HepG2 (cell line): ENCODE data around the gene PGM2. TPM values are rescaled to one million over a fixed set of nuclear protein-coding genes. Genes with fewer than 3 reads are reported as not detected.

ENCODE experiments used
- ATF7 ChIP-seq, 2 experiments: fragments of 450-650 bp in 1 of 2; sonication (generic) in 1 of 2; formaldehyde crosslinking in 1 of 2; IDR thresholded peaks; 2 replicates each; pipeline versions ENCODE4 v1.4.0 to v1.6.1; 2016 to 2020; ENCODE audit warnings: antibody characterized with exemption in 1 of 2, mild to moderate bottlenecking in 1 of 2, missing genetic modification reagents in 1 of 2
- BHLHE40 ChIP-seq: IDR thresholded peaks from 2 replicates; pipeline ENCODE4 v1.6.1; 2011; ENCODE audit warnings: low read length, improper control_type of control experiment
- BORCS8-MEF2B ChIP-seq: sonication (generic); formaldehyde crosslinking; IDR thresholded peaks from 2 replicates; pipeline ENCODE4 v1.8.0; 2022; ENCODE audit warnings: mild to moderate bottlenecking, missing genetic modification reagents
- CBX1 ChIP-seq: IDR thresholded peaks from one replicate; pipeline ENCODE4 v1.6.1; 2016; ENCODE audit warnings: antibody characterized with exemption, low read depth
- EED ChIP-seq: sonication (generic); formaldehyde crosslinking; IDR thresholded peaks from 2 replicates; pipeline ENCODE4 v1.5.0; 2020; ENCODE audit warnings: mild to moderate bottlenecking, missing genetic modification reagents
- GZF1 ChIP-seq: sonication (generic); formaldehyde crosslinking; IDR thresholded peaks from 2 replicates; pipeline ENCODE4 v1.5.1; 2020; ENCODE audit warnings: mild to moderate bottlenecking, missing genetic modification reagents
- KDM5B ChIP-seq: sonication (generic); formaldehyde crosslinking; IDR thresholded peaks from 2 replicates; pipeline ENCODE4 v1.4.0; 2020; ENCODE audit warnings: missing genetic modification reagents, mild to moderate bottlenecking, borderline replicate concordance
- NFRKB ChIP-seq: fragments of 450-650 bp; IDR thresholded peaks from 2 replicates; pipeline ENCODE4 v1.6.1; 2017
- NONO ChIP-seq, 2 experiments: fragments of 450-650 bp in 1 of 2; sonication (generic) in 1 of 2; formaldehyde crosslinking in 1 of 2; IDR thresholded peaks in 1 of 2; conservative IDR thresholded peaks in 1 of 2; 2 replicates each; pipeline versions ENCODE4 v1.6.1 to v1.8.0; 2017 to 2022; ENCODE audit warnings: mild to moderate bottlenecking in 1 of 2, missing genetic modification reagents in 1 of 2, moderate library complexity in 1 of 2
- RBFOX2 ChIP-seq: fragments of 200-400 bp; formaldehyde crosslinking; IDR thresholded peaks from 2 replicates; pipeline ENCODE4 v1.6.1; 2017; ENCODE audit warnings: low read depth, mild to moderate bottlenecking, low read length
- RXRA ChIP-seq: sonication (generic); formaldehyde crosslinking; IDR thresholded peaks from 2 replicates; pipeline ENCODE4 v1.5.1; 2020; ENCODE audit warnings: missing genetic modification reagents
- SETDB1 ChIP-seq: sonication (generic); formaldehyde crosslinking; IDR thresholded peaks from 2 replicates; pipeline ENCODE4 v1.5.1; 2020; ENCODE audit warnings: missing genetic modification reagents, mild to moderate bottlenecking, borderline replicate concordance
- SIN3A ChIP-seq: IDR thresholded peaks from 2 replicates; pipeline ENCODE4 v1.6.1; 2011; ENCODE audit warnings: low read depth, mild to moderate bottlenecking, control low read depth, low read length, borderline replicate concordance
- TSC22D2 ChIP-seq: sonication (generic); formaldehyde crosslinking; IDR thresholded peaks from 2 replicates; pipeline ENCODE4 v1.5.1; 2020; ENCODE audit warnings: missing genetic modification reagents, mild to moderate bottlenecking, borderline replicate concordance
- U2AF2 ChIP-seq: fragments of 200-400 bp; formaldehyde crosslinking; IDR thresholded peaks from 2 replicates; pipeline ENCODE4 v1.6.1; 2017; ENCODE audit warnings: low read depth, mild to moderate bottlenecking, low read length
- ZNF251 ChIP-seq: sonication (generic); formaldehyde crosslinking; IDR thresholded peaks from 2 replicates; pipeline ENCODE4 v1.9.0; 2021; ENCODE audit warnings: mild to moderate bottlenecking, missing genetic modification reagents
- ZNF331 ChIP-seq: sonication (generic); formaldehyde crosslinking; IDR thresholded peaks from 2 replicates; pipeline ENCODE4 v1.4.0; 2020; ENCODE audit warnings: missing genetic modification reagents
- ZNF335 ChIP-seq: sonication (generic); formaldehyde crosslinking; IDR thresholded peaks from 2 replicates; pipeline ENCODE4 v1.4.0; 2020; ENCODE audit warnings: missing genetic modification reagents
- ZNF33A ChIP-seq: sonication (generic); formaldehyde crosslinking; IDR thresholded peaks from 2 replicates; pipeline ENCODE4 v1.5.1; 2020; ENCODE audit warnings: missing genetic modification reagents, mild to moderate bottlenecking, moderate library complexity, borderline replicate concordance
- ZNF558 ChIP-seq: sonication (generic); formaldehyde crosslinking; IDR thresholded peaks from 2 replicates; pipeline ENCODE4 v1.9.0; 2022; ENCODE audit warnings: mild to moderate bottlenecking, missing genetic modification reagents, borderline replicate concordance
- ZNF850 ChIP-seq: sonication (generic); formaldehyde crosslinking; conservative IDR thresholded peaks from 2 replicates; pipeline ENCODE4 v1.9.0; 2021; ENCODE audit warnings: mild to moderate bottlenecking, missing genetic modification reagents
- ZNF891 ChIP-seq: sonication (generic); formaldehyde crosslinking; IDR thresholded peaks from 2 replicates; pipeline ENCODE4 v1.5.0; 2020; ENCODE audit warnings: mild to moderate bottlenecking, missing genetic modification reagents
- polyA plus RNA-seq, 8 experiments: library from polyadenylated mRNA; depleted of rRNA in 3 of 8; stranded (reverse) in 7 of 8; unstranded in 1 of 8; fragments of >200 nt; fragmentation: Illumina TruSeq in 4 of 8; extraction: Trizol in 4 of 8; gene quantifications; 2 replicates each; pipeline versions ENCODE4 v1.2.1 to v1.2.3, GENCODE V29; 2011 to 2016; ENCODE audit warnings: low read depth in 4 of 8, missing spikeins in 1 of 8, mixed read lengths in 1 of 8; ENCODE audit not compliant: insufficient read depth in 1 of 8
- total RNA-seq, 5 experiments: library from RNA; depleted of rRNA; stranded (reverse); fragments of >200 nt; fragmentation: Illumina TruSeq; extraction: Trizol; gene quantifications; 2 replicates each; pipeline ENCODE4 v1.2.3, GENCODE V29; 2016; ENCODE audit warnings: low read depth in 1 of 5
- TF ChIP-seq, protein P1 (sequence below): IDR thresholded peaks from 2 replicates; pipeline ENCODE4 v1.6.1; 2016; ENCODE audit warnings: mild to moderate bottlenecking
- TF ChIP-seq, protein P2 (sequence below): sonication (generic); formaldehyde crosslinking; IDR thresholded peaks from 2 replicates; pipeline ENCODE4 v1.4.0; 2020; ENCODE audit warnings: missing genetic modification reagents

Gene PGM2
- total and polyA plus RNA-seq, 2 of the 13 experiments (the other 11 are each of a cell fraction or from before 2014, with no cell fraction given): 14.6 to 36.9 TPM

DNA sequence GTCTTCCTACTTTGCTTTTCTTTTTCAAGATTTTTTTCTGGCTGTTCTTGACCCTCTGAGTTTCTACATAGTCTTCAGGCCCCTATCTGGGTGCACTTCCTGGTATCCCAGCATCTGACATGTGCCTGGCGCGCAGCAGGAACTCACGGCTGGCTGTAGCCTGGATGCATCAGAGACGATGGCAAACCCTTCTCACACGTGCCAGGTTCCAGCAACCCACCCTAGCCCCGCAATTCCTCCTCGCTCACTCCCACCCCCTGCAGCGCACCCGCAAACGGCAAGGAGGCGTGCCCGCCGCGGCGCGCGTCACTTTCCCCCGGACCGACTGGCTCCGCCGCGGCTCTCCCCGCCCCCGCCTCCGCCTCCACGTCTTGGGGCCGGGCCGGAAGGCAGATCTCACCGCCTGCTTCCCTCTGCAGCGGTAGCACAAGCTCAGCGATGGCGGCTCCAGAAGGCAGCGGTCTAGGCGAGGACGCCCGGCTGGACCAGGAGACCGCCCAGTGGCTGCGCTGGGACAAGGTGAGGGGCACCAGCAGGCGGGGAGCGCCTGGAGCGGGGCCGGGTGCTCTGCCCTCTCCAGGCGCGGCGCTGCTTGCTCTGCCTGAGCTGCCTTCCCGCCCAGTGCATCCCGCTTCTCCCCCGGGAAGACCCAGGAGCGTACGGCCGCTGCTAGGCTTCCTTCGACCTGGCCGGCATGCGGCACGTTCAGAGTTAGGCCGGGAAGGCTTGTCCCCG is at the start of gene PGM2 (continued):
- peak; percentile 18; the same call in 1 of the 2 replicates for TF ChIP-seq ZNF891 (CRISPR knock-in tag)
- TF ChIP-seq SETDB1 (CRISPR knock-in tag): no peak
- peak; percentile 68; the same call in 1 of the 2 replicates for TF ChIP-seq ZNF331 (CRISPR knock-in tag)
- no peak for TF ChIP-seq NFRKB
- TF ChIP-seq, protein P1, sequence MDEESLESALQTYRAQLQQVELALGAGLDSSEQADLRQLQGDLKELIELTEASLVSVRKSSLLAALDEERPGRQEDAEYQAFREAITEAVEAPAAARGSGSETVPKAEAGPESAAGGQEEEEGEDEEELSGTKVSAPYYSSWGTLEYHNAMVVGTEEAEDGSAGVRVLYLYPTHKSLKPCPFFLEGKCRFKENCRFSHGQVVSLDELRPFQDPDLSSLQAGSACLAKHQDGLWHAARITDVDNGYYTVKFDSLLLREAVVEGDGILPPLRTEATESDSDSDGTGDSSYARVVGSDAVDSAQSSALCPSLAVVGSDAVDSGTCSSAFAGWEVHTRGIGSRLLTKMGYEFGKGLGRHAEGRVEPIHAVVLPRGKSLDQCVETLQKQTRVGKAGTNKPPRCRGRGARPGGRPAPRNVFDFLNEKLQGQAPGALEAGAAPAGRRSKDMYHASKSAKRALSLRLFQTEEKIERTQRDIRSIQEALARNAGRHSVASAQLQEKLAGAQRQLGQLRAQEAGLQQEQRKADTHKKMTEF (CRISPR knock-in tag): peak; percentile 78
- no peak for TF ChIP-seq ZNF33A (CRISPR knock-in tag)
- peak; percentile 86 for TF ChIP-seq KDM5B (CRISPR knock-in tag)
- TF ChIP-seq ZNF850: no peak
- 0 out of 2 replicates have a peak, but pooled peaks have one; percentile 37 for TF ChIP-seq ZNF558 (CRISPR knock-in tag)
- no peak for TF ChIP-seq NONO (IDR thresholded peaks at IDR 0.05)
- TF ChIP-seq NONO (CRISPR knock-in tag; conservative IDR thresholded peaks at IDR 0.05): peak; percentile 83; the same call in 1 of the 2 replicates
- no peak for TF ChIP-seq U2AF2
- TF ChIP-seq ZNF335 (CRISPR knock-in tag): no peak
- TF ChIP-seq RXRA (CRISPR knock-in tag): peak; percentile 67
- peak; percentile 37; the same call in 1 of the 2 replicates for TF ChIP-seq BHLHE40
- peak; percentile 73; the same call in 1 of the 2 replicates for TF ChIP-seq BORCS8-MEF2B (CRISPR knock-in tag)
- TF ChIP-seq, protein P2, sequence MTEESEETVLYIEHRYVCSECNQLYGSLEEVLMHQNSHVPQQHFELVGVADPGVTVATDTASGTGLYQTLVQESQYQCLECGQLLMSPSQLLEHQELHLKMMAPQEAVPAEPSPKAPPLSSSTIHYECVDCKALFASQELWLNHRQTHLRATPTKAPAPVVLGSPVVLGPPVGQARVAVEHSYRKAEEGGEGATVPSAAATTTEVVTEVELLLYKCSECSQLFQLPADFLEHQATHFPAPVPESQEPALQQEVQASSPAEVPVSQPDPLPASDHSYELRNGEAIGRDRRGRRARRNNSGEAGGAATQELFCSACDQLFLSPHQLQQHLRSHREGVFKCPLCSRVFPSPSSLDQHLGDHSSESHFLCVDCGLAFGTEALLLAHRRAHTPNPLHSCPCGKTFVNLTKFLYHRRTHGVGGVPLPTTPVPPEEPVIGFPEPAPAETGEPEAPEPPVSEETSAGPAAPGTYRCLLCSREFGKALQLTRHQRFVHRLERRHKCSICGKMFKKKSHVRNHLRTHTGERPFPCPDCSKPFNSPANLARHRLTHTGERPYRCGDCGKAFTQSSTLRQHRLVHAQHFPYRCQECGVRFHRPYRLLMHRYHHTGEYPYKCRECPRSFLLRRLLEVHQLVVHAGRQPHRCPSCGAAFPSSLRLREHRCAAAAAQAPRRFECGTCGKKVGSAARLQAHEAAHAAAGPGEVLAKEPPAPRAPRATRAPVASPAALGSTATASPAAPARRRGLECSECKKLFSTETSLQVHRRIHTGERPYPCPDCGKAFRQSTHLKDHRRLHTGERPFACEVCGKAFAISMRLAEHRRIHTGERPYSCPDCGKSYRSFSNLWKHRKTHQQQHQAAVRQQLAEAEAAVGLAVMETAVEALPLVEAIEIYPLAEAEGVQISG (CRISPR knock-in tag): peak; percentile 61; the same call in 1 of the 2 replicates
- TF ChIP-seq CBX1: no peak
- 0 out of 2 replicates have a peak, but pooled peaks have one; percentile 57 for TF ChIP-seq GZF1
- TF ChIP-seq EED: peak; percentile 93
- peak; percentile 60; the same call in 1 of the 2 replicates for TF ChIP-seq SIN3A
- TF ChIP-seq ZNF251 (CRISPR knock-in tag): no peak
- no peak for TF ChIP-seq ATF7 (IDR thresholded peaks at IDR 0.05)
- peak; percentile 83 for TF ChIP-seq ATF7 (CRISPR knock-in tag; IDR thresholded peaks at IDR 0.05)
- peak; percentile 89 for TF ChIP-seq RBFOX2
- TF ChIP-seq TSC22D2 (CRISPR knock-in tag): 0 out of 2 replicates have a peak, but pooled peaks have one; percentile 11
